Measurements from ENCODE around the gene ITM2B. TPM values are rescaled to one million over a fixed set of nuclear protein-coding genes. Genes with fewer than 3 reads are reported as not detected.

The ITM2B gene
- total RNA-seq, 1 experiment from 2014 or later: 224 TPM

- H3K4me1 Mint-ChIP-seq (ENCODE audit: low read depth, unreplicated experiment): peaks cover 8% of the 10 kb centered on the region
Observed at GRCh38 chr13:48260970-48261369, 28.0 kb downstream of the ITM2B start.

GRCh38 chr13:48263196-48263595, 30.2 kb downstream of the ITM2B start:
- intact Hi-C loops (cut with micrococcal nuclease; ENCODE audit: unreplicated experiment): no loop called here
- POLR2A ChIA-PET: no interaction called here
- H3K4me1 Mint-ChIP-seq (ENCODE audit: low read depth, unreplicated experiment): peaks cover under 1% of the 10 kb centered on the region
- H3K27ac Mint-ChIP-seq (ENCODE audit: unreplicated experiment): no peak overlapping the region
- Histone ChIP-seq H3K9me3 (no peaks in the 10 kb centered on the region), H3K4me3 (ENCODE audit: low read depth, low read length) (no peak overlapping the region), H3K36me3 (ENCODE audit: control insufficient read depth, insufficient read depth, low read length) (no peaks in the 10 kb centered on the region), H3K27me3 (replicated peaks; ENCODE audit: control insufficient read depth, insufficient read depth, low read length) (no peaks in the 10 kb centered on the region), H3K4me1 (peaks cover 5% of the 10 kb centered on the region)
- no TSS peak for BruUV-seq (replicated peaks)
- H3K9me3 Mint-ChIP-seq (ENCODE audit: unreplicated experiment): no peaks in the 10 kb centered on the region
- no peaks in the 10 kb centered on the region for H3K27me3 Mint-ChIP-seq (ENCODE audit: insufficient read depth, unreplicated experiment)
- peaks cover 44% of the 10 kb centered on the region for H3K36me3 Mint-ChIP-seq (ENCODE audit: insufficient read depth, unreplicated experiment)
- CTCF ChIA-PET: no interaction called here
- TF ChIP-seq CTCF (IDR thresholded peaks at IDR 0.05; ENCODE audit: insufficient read depth in 1 of 2, low read depth in 1 of 2, low read length in 1 of 2, severe bottlenecking in 1 of 2, unreplicated experiment in 1 of 2): no peak
- no peak overlapping the region for H3K4me3 Mint-ChIP-seq (ENCODE audit: unreplicated experiment)
- DNase-seq: no peak

More at GRCh38 chr13:48260970-48261369, 28.0 kb downstream of the ITM2B start:
- CTCF ChIA-PET: no interaction called here
- no peak overlapping the region for H3K4me3 Mint-ChIP-seq (ENCODE audit: unreplicated experiment)
- intact Hi-C loops (cut with micrococcal nuclease; ENCODE audit: unreplicated experiment): no loop called here
- H3K36me3 ChIP-seq (ENCODE audit: control insufficient read depth, insufficient read depth, low read length): peaks cover 3% of the 10 kb centered on the region; the same call in 1 of the 2 replicates
- peaks cover 15% of the 10 kb centered on the region for H3K4me1 ChIP-seq
- H3K27me3 Mint-ChIP-seq (ENCODE audit: insufficient read depth, unreplicated experiment): no peaks in the 10 kb centered on the region
- TF ChIP-seq CTCF (IDR thresholded peaks at IDR 0.05; ENCODE audit: insufficient read depth in 1 of 2, low read depth in 1 of 2, low read length in 1 of 2, severe bottlenecking in 1 of 2, unreplicated experiment in 1 of 2): no peak
- H3K4me3 ChIP-seq (ENCODE audit: low read depth, low read length): no peak overlapping the region
- no peaks in the 10 kb centered on the region for H3K27me3 ChIP-seq (replicated peaks; ENCODE audit: control insufficient read depth, insufficient read depth, low read length)
- no peaks in the 10 kb centered on the region for H3K9me3 Mint-ChIP-seq (ENCODE audit: unreplicated experiment)
- peaks cover 51% of the 10 kb centered on the region for H3K36me3 Mint-ChIP-seq (ENCODE audit: insufficient read depth, unreplicated experiment)
- no peak overlapping the region for H3K27ac Mint-ChIP-seq (ENCODE audit: unreplicated experiment)
- POLR2A ChIA-PET: no interaction called here
- DNase-seq: no peak
- no TSS peak for BruUV-seq (replicated peaks)
- no peaks in the 10 kb centered on the region for H3K9me3 ChIP-seq

- Mint-ChIP-seq H3K4me1 (ENCODE audit: low read depth, unreplicated experiment) (no peaks in the 10 kb centered on the region), H3K27me3 (ENCODE audit: insufficient read depth, unreplicated experiment) (no peaks in the 10 kb centered on the region), H3K36me3 (ENCODE audit: insufficient read depth, unreplicated experiment) (peaks cover 39% of the 10 kb centered on the region), H3K9me3 (ENCODE audit: unreplicated experiment) (no peaks in the 10 kb centered on the region), H3K27ac (ENCODE audit: unreplicated experiment) (no peak overlapping the region), H3K4me3 (ENCODE audit: unreplicated experiment) (no peak overlapping the region)
- H3K4me1 ChIP-seq: no peaks in the 10 kb centered on the region
- BruUV-seq (replicated peaks): no TSS peak
- DNase-seq: no peak
- ChIA-PET CTCF (no interaction called here), POLR2A (no interaction called here)
- H3K4me3 ChIP-seq (ENCODE audit: low read depth, low read length): no peak overlapping the region
- intact Hi-C loops (cut with micrococcal nuclease; ENCODE audit: unreplicated experiment): no loop called here
- no peak for TF ChIP-seq CTCF (IDR thresholded peaks at IDR 0.05; ENCODE audit: insufficient read depth in 1 of 2, low read depth in 1 of 2, low read length in 1 of 2, severe bottlenecking in 1 of 2, unreplicated experiment in 1 of 2)
- no peaks in the 10 kb centered on the region for H3K9me3 ChIP-seq
- no peaks in the 10 kb centered on the region for H3K36me3 ChIP-seq (ENCODE audit: control insufficient read depth, insufficient read depth, low read length)
- no peaks in the 10 kb centered on the region for H3K27me3 ChIP-seq (replicated peaks; ENCODE audit: control insufficient read depth, insufficient read depth, low read length)
Observed at GRCh38 chr13:48264058-48264457, 31.1 kb downstream of the ITM2B start.

Data from Caco-2 (cell line).